ENCODE measurements around the gene LEO1. TPM values are rescaled to one million over a fixed set of nuclear protein-coding genes. Genes with fewer than 3 reads are reported as not detected.

LEO1 gene
- total and polyA plus RNA-seq, 2 of the 13 experiments (the other 11 are each of a cell fraction or from before 2014, with no cell fraction given), result 17.0 to 60.3 TPM

DNA sequence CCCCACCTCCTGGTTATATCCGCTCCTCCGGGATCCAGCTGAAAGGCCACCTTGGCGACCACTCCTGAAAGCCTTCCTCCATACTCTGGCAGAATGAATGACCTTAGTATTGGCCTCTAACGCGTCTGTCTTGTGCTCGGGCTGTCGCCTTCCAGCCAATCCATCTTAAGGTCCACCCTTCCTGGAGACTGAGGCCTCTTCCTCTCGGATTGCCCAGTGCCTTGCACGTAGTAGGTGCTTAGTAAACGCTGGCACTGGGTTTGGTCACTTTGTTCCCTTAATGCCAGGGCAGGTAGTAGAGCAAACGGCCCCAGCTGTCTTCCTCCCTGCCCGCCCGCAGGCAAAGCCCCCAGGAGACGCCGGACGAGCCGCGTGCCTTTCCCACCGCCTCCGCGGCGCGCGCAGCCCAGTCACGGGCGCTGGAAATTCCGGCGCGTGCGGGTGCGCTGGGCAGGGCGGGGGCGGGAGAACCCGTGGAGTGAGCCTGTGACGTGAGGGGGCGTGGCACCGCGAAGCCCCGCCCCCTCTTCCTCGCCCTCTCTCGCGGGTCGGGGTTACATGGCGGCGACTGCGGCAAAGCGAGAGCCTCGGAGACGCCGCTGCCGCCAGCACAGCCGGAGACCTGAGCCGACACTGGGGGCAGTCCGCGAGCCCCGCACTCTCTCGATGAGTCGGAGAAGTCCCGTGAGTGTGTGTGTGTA lies 47.3 kb upstream of the LEO1 start, which contains the start of gene MAPK6 (continued):
- TF ChIP-seq TBP (CRISPR knock-in tag; IDR thresholded peaks at IDR 0.05) (no peak), TBL1XR1 (IDR thresholded peaks at IDR 0.05; ENCODE audit: borderline replicate concordance, low read length, partially characterized antibody) (no peak), KAT2B (IDR thresholded peaks at IDR 0.05; ENCODE audit: borderline replicate concordance, low read depth, low read length) (no peak), ZNF256 (CRISPR knock-in tag; conservative IDR thresholded peaks at IDR 0.05) (peak; percentile 70; the same call in 1 of the 2 replicates), ZNF20 (CRISPR knock-in tag; IDR thresholded peaks at IDR 0.05) (0 out of 2 replicates have a peak, but pooled peaks have one; percentile 56), CHCHD3 (CRISPR knock-in tag; IDR thresholded peaks at IDR 0.05) (no peak), ZBTB21 (CRISPR knock-in tag; IDR thresholded peaks at IDR 0.05) (no peak; the same call in 1 of the 2 replicates), ZNF350 (CRISPR knock-in tag; IDR thresholded peaks at IDR 0.05; ENCODE audit: borderline replicate concordance, low read depth) (peak; percentile 69; the same call in 1 of the 2 replicates), JUNB (CRISPR knock-in tag; IDR thresholded peaks at IDR 0.05; ENCODE audit: borderline replicate concordance) (no peak), LCORL (IDR thresholded peaks at IDR 0.05) (no peak), LCORL (CRISPR knock-in tag; IDR thresholded peaks at IDR 0.05) (peak; percentile 81), KDM4B (CRISPR knock-in tag; IDR thresholded peaks at IDR 0.05) (no peak), ZNF292 (CRISPR knock-in tag; IDR thresholded peaks at IDR 0.05; ENCODE audit: borderline replicate concordance, low read depth) (no peak; the same call in 1 of the 2 replicates), ZNF24 (IDR thresholded peaks at IDR 0.05) (no peak), GATAD1 (CRISPR knock-in tag; IDR thresholded peaks at IDR 0.05) (no peak), ZNF616 (CRISPR knock-in tag; IDR thresholded peaks at IDR 0.05; ENCODE audit: low read depth) (no peak), ZNF136 (CRISPR knock-in tag; IDR thresholded peaks at IDR 0.05; ENCODE audit: low read depth) (peak; percentile 97), ZMAT3 (CRISPR knock-in tag; conservative IDR thresholded peaks at IDR 0.05) (peak; percentile 82; the same call in 1 of the 2 replicates), AKAP8 (CRISPR knock-in tag; IDR thresholded peaks at IDR 0.05) (peak; percentile 63; the same call in 1 of the 2 replicates), ZNF501 (CRISPR knock-in tag; IDR thresholded peaks at IDR 0.05) (peak; percentile 79), TCF12 (IDR thresholded peaks at IDR 0.05) (no peak), TCF12 (CRISPR knock-in tag; IDR thresholded peaks at IDR 0.05) (peak; percentile 84; the same call in 1 of the 2 replicates), MBD4 (IDR thresholded peaks at IDR 0.05; ENCODE audit: borderline replicate concordance, low read length) (no peak), ZNF816 (CRISPR knock-in tag; IDR thresholded peaks at IDR 0.05; ENCODE audit: borderline replicate concordance) (no peak), GTF3A (CRISPR knock-in tag; conservative IDR thresholded peaks at IDR 0.05) (no peak), GATA4 (IDR thresholded peaks at IDR 0.05; ENCODE audit: borderline replicate concordance, low read depth) (peak; percentile 34; the same call in 1 of the 2 replicates)
- TF ChIP-seq, protein P1, sequence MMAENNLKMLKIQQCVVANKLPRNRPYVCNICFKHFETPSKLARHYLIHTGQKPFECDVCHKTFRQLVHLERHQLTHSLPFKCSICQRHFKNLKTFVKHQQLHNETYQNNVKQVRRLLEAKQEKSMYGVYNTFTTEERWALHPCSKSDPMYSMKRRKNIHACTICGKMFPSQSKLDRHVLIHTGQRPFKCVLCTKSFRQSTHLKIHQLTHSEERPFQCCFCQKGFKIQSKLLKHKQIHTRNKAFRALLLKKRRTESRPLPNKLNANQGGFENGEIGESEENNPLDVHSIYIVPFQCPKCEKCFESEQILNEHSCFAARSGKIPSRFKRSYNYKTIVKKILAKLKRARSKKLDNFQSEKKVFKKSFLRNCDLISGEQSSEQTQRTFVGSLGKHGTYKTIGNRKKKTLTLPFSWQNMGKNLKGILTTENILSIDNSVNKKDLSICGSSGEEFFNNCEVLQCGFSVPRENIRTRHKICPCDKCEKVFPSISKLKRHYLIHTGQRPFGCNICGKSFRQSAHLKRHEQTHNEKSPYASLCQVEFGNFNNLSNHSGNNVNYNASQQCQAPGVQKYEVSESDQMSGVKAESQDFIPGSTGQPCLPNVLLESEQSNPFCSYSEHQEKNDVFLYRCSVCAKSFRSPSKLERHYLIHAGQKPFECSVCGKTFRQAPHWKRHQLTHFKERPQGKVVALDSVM (CRISPR knock-in tag; IDR thresholded peaks at IDR 0.05), result no peak
- TF ChIP-seq, protein P2, sequence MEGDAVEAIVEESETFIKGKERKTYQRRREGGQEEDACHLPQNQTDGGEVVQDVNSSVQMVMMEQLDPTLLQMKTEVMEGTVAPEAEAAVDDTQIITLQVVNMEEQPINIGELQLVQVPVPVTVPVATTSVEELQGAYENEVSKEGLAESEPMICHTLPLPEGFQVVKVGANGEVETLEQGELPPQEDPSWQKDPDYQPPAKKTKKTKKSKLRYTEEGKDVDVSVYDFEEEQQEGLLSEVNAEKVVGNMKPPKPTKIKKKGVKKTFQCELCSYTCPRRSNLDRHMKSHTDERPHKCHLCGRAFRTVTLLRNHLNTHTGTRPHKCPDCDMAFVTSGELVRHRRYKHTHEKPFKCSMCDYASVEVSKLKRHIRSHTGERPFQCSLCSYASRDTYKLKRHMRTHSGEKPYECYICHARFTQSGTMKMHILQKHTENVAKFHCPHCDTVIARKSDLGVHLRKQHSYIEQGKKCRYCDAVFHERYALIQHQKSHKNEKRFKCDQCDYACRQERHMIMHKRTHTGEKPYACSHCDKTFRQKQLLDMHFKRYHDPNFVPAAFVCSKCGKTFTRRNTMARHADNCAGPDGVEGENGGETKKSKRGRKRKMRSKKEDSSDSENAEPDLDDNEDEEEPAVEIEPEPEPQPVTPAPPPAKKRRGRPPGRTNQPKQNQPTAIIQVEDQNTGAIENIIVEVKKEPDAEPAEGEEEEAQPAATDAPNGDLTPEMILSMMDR (CRISPR knock-in tag; IDR thresholded peaks at IDR 0.05), result 0 out of 2 replicates have a peak, but pooled peaks have one; percentile 11

Data from HepG2 (cell line).